HepG2 (cell line): Measurements from ENCODE around the gene PHACTR3. TPM values are rescaled to one million over a fixed set of nuclear protein-coding genes. Genes with fewer than 3 reads are reported as not detected.

Experiments
- ATAC-seq: fragments of 200-7000 bp; cut with Tn5 transposase; 3 replicates; pipeline ENCODE4 v1.9.1; 2020; ENCODE audit warnings: mild to moderate bottlenecking, moderate library complexity
- BruUV-seq: library from RNA; stranded (reverse); fragments of 400-500 nt; replicated peaks from 2 replicates; lab custom pipeline; 2021; lab: Mats Ljungman, UMichigan
- CTCF ChIA-PET: fragments of 300-600 bp; formaldehyde crosslinking; extraction: SDS; loops from one replicate; lab custom pipeline; 2021; ENCODE audit warnings: low total read pairs, inconsistent platforms, low intra/inter-chr PET ratio; lab: Yijun Ruan, JAX
- POLR2A ChIA-PET: fragments of 350-600 bp; sonication (Branson Sonifier 250); formaldehyde crosslinking; loops from one replicate; lab custom pipeline; 2020; ENCODE audit warnings: antibody characterized with exemption, inconsistent platforms; lab: Yijun Ruan, JAX
- DNase-seq: peaks from one replicate; pipeline ENCODE4 v3.0.0-alpha.2; 2015; ENCODE audit warnings: low spot score
- FAIRE-seq: peaks from 3 replicates; lab custom pipeline; 2011; peaks lifted over from hg19 to GRCh38; lab: Jason Lieb, UNC
- H2AFZ ChIP-seq: one replicate; pipeline ENCODE4 v1.6.1; 2011; ENCODE audit warnings: low read length, inconsistent platforms
- H3K27ac ChIP-seq: fragments of 300-600 bp; 3 replicates; pipeline ENCODE4 v1.8.0; 2011; ENCODE audit warnings: mixed run types, mild to moderate bottlenecking, mixed read lengths, low read length, inconsistent platforms; ENCODE audit not compliant: insufficient read depth; ENCODE audit errors: extremely low read length
- H3K27me3 ChIP-seq, 2 experiments: fragments of 200-600 bp in 1 of 2; 2 replicates in 1 of 2; 3 replicates in 1 of 2; pipeline versions ENCODE4 v1.6.0 to v1.8.0; 2011; ENCODE audit warnings: low read length in 2 of 2, mild to moderate bottlenecking in 2 of 2, moderate library complexity in 2 of 2, inconsistent platforms in 1 of 2; ENCODE audit not compliant: insufficient read depth in 2 of 2, control insufficient read depth in 1 of 2
- H3K36me3 ChIP-seq, 2 experiments: fragments of 200-600 bp in 1 of 2; replicated peaks in 1 of 2; 2 replicates in 1 of 2; 3 replicates in 1 of 2; pipeline versions ENCODE4 v1.5.1 to v1.8.0; 2011; ENCODE audit warnings: low read length in 2 of 2, inconsistent platforms in 1 of 2; ENCODE audit not compliant: insufficient read depth in 2 of 2, control insufficient read depth in 1 of 2
- H3K4me1 ChIP-seq: 2 replicates; pipeline ENCODE4 v1.5.1; 2012; ENCODE audit warnings: low read length, inconsistent platforms; ENCODE audit not compliant: insufficient read depth
- H3K4me2 ChIP-seq: 2 replicates; pipeline ENCODE4 v1.6.0; 2011; ENCODE audit warnings: low read depth, low read length, inconsistent platforms
- H3K4me3 ChIP-seq, 3 experiments: fragments of 200-600 bp in 1 of 3; sonication (generic), shearing (Covaris generic) in 1 of 3; replicated peaks in 1 of 3; 2 replicates each; pipeline ENCODE4 v1.5.1; 2011 to 2016; ENCODE audit warnings: low read length in 3 of 3, inconsistent platforms in 2 of 3, low read depth in 2 of 3, mild to moderate bottlenecking in 2 of 3, control low read depth in 1 of 3, mixed read lengths in 1 of 3; ENCODE audit not compliant: insufficient read depth in 1 of 3
- H3K79me2 ChIP-seq: one replicate; pipeline ENCODE4 v1.6.1; 2011; ENCODE audit warnings: low read length, inconsistent platforms; ENCODE audit not compliant: insufficient read depth
- H3K9ac ChIP-seq: 2 replicates; pipeline ENCODE4 v1.6.0; 2011; ENCODE audit warnings: mild to moderate bottlenecking, low read depth, low read length, inconsistent platforms; ENCODE audit not compliant: insufficient read depth
- H3K9me3 ChIP-seq: 2 replicates; pipeline ENCODE4 v1.5.1; 2012; ENCODE audit warnings: mild to moderate bottlenecking, low read length
- H4K20me1 ChIP-seq: 2 replicates; pipeline ENCODE4 v1.6.0; 2011; ENCODE audit warnings: inconsistent platforms, mild to moderate bottlenecking, low read length, moderate library complexity; ENCODE audit not compliant: insufficient read depth
- FOXP1 ChIP-seq, 2 experiments: fragments of 450-650 bp in 1 of 2; IDR thresholded peaks; 2 replicates each; pipeline ENCODE4 v1.6.1; 2017 to 2018; ENCODE audit warnings: antibody characterized with exemption in 1 of 2
- NFKBIZ ChIP-seq: IDR thresholded peaks from 2 replicates; pipeline ENCODE4 v1.6.1; 2018; ENCODE audit warnings: missing genetic modification reagents, missing compliant biosample characterization
- ONECUT2 ChIP-seq: sonication (generic); formaldehyde crosslinking; IDR thresholded peaks from 2 replicates; pipeline ENCODE4 v1.4.0; 2020; ENCODE audit warnings: missing genetic modification reagents
- ZNF441 ChIP-seq: sonication (generic); formaldehyde crosslinking; IDR thresholded peaks from 2 replicates; pipeline ENCODE4 v1.7.0; 2021; ENCODE audit warnings: missing genetic modification reagents, borderline replicate concordance
- ZNF530 ChIP-seq: sonication (generic); formaldehyde crosslinking; IDR thresholded peaks from 2 replicates; pipeline ENCODE4 v1.5.0; 2020; ENCODE audit warnings: low read depth, mild to moderate bottlenecking, missing genetic modification reagents
- WGBS: methylation state at CpG from one replicate; pipeline ENCODE4 v1.1.6; 2017; ENCODE audit warnings: low lambda C conversion rate; 5-methylcytosine and 5-hydroxymethylcytosine counted together
- in situ Hi-C: cut with HindIII; loops from 2 replicates; pipeline ENCODE4 v1.10.0; 2017; ENCODE audit warnings: low pct_unique_long_range_greater_than_20kb; ENCODE audit not compliant: extremely low pct_ligation_motif_present
- intact Hi-C: fragments of 100-400 bp; cut with micrococcal nuclease; formaldehyde crosslinking; loops from one replicate; pipeline ENCODE4 v1.10.0; 2022; ENCODE audit not compliant: unreplicated experiment
- polyA plus RNA-seq, 8 experiments: library from polyadenylated mRNA; depleted of rRNA in 3 of 8; stranded (reverse) in 7 of 8; unstranded in 1 of 8; fragments of >200 nt; fragmentation: Illumina TruSeq in 4 of 8; extraction: Trizol in 4 of 8; gene quantifications; 2 replicates each; pipeline versions ENCODE4 v1.2.1 to v1.2.3, GENCODE V29; 2011 to 2016; ENCODE audit warnings: low read depth in 4 of 8, missing spikeins in 1 of 8, mixed read lengths in 1 of 8; ENCODE audit not compliant: insufficient read depth in 1 of 8
- total RNA-seq, 5 experiments: library from RNA; depleted of rRNA; stranded (reverse); fragments of >200 nt; fragmentation: Illumina TruSeq; extraction: Trizol; gene quantifications; 2 replicates each; pipeline ENCODE4 v1.2.3, GENCODE V29; 2016; ENCODE audit warnings: low read depth in 1 of 5
- TF ChIP-seq, protein P1 (sequence below), 2 experiments: fragments of 450-650 bp in 1 of 2; sonication (generic) in 1 of 2; formaldehyde crosslinking; IDR thresholded peaks; 2 replicates each; pipeline versions ENCODE4 v1.5.0 to v1.8.0; 2020 to 2022; ENCODE audit warnings: mild to moderate bottlenecking in 1 of 2, missing genetic modification reagents in 1 of 2
- TF ChIP-seq, protein P2 (sequence below): sonication (generic); formaldehyde crosslinking; IDR thresholded peaks from 2 replicates; pipeline ENCODE4 v1.8.0; 2022; ENCODE audit warnings: mild to moderate bottlenecking, missing genetic modification reagents; ENCODE audit not compliant: insufficient replicate concordance
- TF ChIP-seq, protein P3 (sequence below), 2 experiments: IDR thresholded peaks; 2 replicates each; pipeline ENCODE4 v1.6.1; 2011 to 2012; ENCODE audit warnings: low read length in 2 of 2, borderline replicate concordance in 1 of 2, low read depth in 1 of 2, mild to moderate bottlenecking in 1 of 2, moderate library complexity in 1 of 2

The PHACTR3 gene
- total and polyA plus RNA-seq, 2 of the 13 experiments (the other 11 are each of a cell fraction or from before 2014, with no cell fraction given): not detected

DNA sequence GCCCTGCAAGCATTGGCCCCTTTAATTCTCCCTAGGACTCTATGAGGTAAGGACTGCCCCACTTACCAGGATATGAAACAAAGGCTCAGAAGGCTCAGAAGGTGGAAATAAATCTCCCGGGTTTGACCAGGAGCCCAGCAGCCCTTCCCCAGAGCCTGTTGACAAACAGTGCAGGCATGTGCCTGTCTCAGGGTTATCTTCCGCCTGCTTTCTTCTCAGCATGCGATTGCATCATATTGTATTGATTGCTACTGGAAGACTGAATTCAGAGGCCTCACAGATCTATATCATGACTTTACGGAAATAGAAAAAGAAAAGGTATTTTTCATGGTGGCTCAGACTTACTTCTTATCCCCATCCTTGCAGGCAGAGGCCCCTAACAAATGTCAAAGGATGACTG lies 92.7 kb downstream of the PHACTR3 start (continued):
- TF ChIP-seq, protein P1, sequence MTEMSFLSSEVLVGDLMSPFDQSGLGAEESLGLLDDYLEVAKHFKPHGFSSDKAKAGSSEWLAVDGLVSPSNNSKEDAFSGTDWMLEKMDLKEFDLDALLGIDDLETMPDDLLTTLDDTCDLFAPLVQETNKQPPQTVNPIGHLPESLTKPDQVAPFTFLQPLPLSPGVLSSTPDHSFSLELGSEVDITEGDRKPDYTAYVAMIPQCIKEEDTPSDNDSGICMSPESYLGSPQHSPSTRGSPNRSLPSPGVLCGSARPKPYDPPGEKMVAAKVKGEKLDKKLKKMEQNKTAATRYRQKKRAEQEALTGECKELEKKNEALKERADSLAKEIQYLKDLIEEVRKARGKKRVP (CRISPR knock-in tag; IDR thresholded peaks at IDR 0.05): peak in 1 of 2 experiments; percentile 85; a peak in 2 of 4 replicates
- TF ChIP-seq ONECUT2 (CRISPR knock-in tag) (0 out of 2 replicates have a peak, but pooled peaks have one; percentile 38), ZNF530 (CRISPR knock-in tag) (no peak), NFKBIZ (no peak), ZNF441 (CRISPR knock-in tag) (no peak), FOXP1 (IDR thresholded peaks at IDR 0.05) (no peak), FOXP1 (CRISPR knock-in tag; IDR thresholded peaks at IDR 0.05) (peak; percentile 52; the same call in 1 of the 2 replicates)

DNA sequence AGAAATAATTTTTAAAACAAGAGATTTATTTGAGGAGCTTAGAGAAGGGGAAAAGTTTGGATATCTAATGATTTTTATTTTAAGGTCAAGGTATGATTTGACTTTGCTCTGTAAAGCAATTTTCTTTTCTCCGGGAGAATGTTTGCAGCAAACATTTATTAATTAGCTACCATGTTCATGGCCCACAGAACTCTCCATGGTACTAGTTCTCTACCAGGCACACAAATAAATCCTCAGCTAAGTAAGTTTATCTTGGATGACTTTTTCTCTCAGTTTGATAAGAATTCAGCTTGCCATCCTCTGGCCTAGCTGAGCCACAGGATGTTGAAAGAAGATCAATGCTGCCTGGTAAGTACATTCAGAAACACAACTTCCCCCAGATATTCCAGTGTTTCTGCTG lies 94.3 kb downstream of the PHACTR3 start:
- no TSS peak for BruUV-seq
- no peaks in the 10 kb centered on the region for H3K9me3 ChIP-seq
- intact Hi-C loops (no loop called here), in situ Hi-C loops (no loop called here)
- CTCF ChIA-PET: no interaction called here
- H3K9ac ChIP-seq: no peak overlapping the region
- ATAC-seq (no peak), FAIRE-seq (no peak), DNase-seq (no peak)
- no peaks in the 10 kb centered on the region for H3K36me3 ChIP-seq
- H3K79me2 ChIP-seq: no peaks in the 10 kb centered on the region
- TF ChIP-seq, protein P2, sequence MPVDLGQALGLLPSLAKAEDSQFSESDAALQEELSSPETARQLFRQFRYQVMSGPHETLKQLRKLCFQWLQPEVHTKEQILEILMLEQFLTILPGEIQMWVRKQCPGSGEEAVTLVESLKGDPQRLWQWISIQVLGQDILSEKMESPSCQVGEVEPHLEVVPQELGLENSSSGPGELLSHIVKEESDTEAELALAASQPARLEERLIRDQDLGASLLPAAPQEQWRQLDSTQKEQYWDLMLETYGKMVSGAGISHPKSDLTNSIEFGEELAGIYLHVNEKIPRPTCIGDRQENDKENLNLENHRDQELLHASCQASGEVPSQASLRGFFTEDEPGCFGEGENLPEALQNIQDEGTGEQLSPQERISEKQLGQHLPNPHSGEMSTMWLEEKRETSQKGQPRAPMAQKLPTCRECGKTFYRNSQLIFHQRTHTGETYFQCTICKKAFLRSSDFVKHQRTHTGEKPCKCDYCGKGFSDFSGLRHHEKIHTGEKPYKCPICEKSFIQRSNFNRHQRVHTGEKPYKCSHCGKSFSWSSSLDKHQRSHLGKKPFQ: no peak
- TF ChIP-seq, protein P3, sequence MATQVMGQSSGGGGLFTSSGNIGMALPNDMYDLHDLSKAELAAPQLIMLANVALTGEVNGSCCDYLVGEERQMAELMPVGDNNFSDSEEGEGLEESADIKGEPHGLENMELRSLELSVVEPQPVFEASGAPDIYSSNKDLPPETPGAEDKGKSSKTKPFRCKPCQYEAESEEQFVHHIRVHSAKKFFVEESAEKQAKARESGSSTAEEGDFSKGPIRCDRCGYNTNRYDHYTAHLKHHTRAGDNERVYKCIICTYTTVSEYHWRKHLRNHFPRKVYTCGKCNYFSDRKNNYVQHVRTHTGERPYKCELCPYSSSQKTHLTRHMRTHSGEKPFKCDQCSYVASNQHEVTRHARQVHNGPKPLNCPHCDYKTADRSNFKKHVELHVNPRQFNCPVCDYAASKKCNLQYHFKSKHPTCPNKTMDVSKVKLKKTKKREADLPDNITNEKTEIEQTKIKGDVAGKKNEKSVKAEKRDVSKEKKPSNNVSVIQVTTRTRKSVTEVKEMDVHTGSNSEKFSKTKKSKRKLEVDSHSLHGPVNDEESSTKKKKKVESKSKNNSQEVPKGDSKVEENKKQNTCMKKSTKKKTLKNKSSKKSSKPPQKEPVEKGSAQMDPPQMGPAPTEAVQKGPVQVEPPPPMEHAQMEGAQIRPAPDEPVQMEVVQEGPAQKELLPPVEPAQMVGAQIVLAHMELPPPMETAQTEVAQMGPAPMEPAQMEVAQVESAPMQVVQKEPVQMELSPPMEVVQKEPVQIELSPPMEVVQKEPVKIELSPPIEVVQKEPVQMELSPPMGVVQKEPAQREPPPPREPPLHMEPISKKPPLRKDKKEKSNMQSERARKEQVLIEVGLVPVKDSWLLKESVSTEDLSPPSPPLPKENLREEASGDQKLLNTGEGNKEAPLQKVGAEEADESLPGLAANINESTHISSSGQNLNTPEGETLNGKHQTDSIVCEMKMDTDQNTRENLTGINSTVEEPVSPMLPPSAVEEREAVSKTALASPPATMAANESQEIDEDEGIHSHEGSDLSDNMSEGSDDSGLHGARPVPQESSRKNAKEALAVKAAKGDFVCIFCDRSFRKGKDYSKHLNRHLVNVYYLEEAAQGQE (IDR thresholded peaks at IDR 0.05; ENCODE audit: borderline replicate concordance in 1 of 2, low read depth in 1 of 2, low read length in 2 of 2): peak in 1 of 2 experiments; percentile 80; a peak in 1 of 4 replicates
- POLR2A ChIA-PET: no interaction called here
- H2AFZ ChIP-seq: no peak overlapping the region
- no peak overlapping the region for H3K27ac ChIP-seq
- H3K4me1 ChIP-seq: no peaks in the 10 kb centered on the region
- H3K4me3 ChIP-seq: no peak overlapping the region
- 2% methylated on average over 1 of the region's 1 CpG for WGBS
- H3K4me2 ChIP-seq: no peak overlapping the region
- H4K20me1 ChIP-seq: no peaks in the 10 kb centered on the region
- peaks cover 0 to 2% of the 10 kb centered on the region in 2 experiments; a peak in 1 of 5 replicates for H3K27me3 ChIP-seq
